ENCODE results near the gene OR6C76.

DNA sequence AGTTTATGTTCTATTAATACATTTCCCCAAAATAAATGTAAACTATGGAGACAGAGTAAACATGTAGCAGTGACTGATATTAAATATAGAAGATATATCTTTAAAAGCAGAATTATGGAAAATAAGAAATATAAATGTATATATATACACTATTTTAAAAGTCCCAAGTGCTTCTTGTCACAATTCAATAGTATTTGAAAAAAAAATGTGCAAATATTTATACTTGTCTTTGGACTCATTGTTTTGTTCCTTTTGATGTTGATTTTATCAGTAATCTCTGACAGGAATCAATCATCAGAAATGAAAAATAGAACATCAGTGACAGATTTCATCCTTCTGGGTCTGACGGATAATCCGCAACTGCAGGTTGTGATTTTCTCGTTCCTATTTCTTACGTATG is at the start of gene OR6C76:
- TF ChIP-seq ZNF274 (IDR thresholded peaks at IDR 0.05; ENCODE audit: low read depth, low read length) (no peak), SUZ12 (IDR thresholded peaks at IDR 0.05; ENCODE audit: extremely low read depth, insufficient read depth, insufficient read length) (no peak), YY1 (IDR thresholded peaks at IDR 0.05; ENCODE audit: insufficient read depth, insufficient read length) (no peak)

Data from NT2/D1 (cell line).